PC-3 (cell line): ENCODE results near the gene DAB1.

Experiments
- EZH2phosphoT487 ChIP-seq: fragments of 300-600 bp; sonication (generic); IDR thresholded peaks from 2 replicates; pipeline ENCODE4 v1.6.1; 2018; ENCODE audit warnings: mild to moderate bottlenecking, antibody characterized with exemption, low read length, borderline replicate concordance
- TF ChIP-seq, protein P1 (sequence below): fragments of 300-600 bp; sonication (generic); conservative IDR thresholded peaks from 2 replicates; pipeline ENCODE4 v1.5.1; 2017; ENCODE audit warnings: antibody characterized with exemption, low read depth, mild to moderate bottlenecking, low read length

DNA sequence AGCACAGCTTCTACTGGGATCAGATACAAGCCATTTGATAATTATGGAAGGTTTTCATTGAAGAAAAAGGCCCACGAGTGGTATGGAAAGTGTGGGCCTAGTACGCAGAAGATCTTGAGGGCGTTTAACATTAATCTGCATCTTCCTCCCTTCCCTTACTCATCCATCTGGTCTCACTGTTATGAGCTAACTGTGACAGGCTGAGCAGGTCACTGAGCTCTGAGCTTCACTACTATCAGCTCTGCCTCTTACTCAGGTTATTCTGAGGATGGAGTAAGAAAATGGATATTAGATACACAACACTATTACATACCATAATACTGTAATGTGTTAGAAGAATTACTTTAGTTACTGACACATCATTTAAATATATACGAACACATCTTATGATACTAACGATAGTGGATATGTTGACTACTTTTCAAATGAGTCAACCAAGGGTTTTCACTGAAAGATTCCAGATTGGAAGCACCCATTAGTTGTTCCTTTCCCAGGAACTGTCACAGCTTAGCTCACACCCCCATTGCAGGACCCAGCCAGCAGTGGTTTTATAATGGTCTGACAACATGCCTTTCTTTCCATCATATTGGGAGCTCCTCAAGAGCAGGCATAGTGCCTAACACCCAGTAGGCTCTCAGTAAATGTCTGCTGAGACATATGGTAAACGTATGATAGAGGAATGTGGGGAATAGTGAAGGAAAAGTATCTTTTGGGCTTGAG lies 360.3 kb downstream of the DAB1 start:
- TF ChIP-seq EZH2phosphoT487: no peak
- TF ChIP-seq, protein P1, sequence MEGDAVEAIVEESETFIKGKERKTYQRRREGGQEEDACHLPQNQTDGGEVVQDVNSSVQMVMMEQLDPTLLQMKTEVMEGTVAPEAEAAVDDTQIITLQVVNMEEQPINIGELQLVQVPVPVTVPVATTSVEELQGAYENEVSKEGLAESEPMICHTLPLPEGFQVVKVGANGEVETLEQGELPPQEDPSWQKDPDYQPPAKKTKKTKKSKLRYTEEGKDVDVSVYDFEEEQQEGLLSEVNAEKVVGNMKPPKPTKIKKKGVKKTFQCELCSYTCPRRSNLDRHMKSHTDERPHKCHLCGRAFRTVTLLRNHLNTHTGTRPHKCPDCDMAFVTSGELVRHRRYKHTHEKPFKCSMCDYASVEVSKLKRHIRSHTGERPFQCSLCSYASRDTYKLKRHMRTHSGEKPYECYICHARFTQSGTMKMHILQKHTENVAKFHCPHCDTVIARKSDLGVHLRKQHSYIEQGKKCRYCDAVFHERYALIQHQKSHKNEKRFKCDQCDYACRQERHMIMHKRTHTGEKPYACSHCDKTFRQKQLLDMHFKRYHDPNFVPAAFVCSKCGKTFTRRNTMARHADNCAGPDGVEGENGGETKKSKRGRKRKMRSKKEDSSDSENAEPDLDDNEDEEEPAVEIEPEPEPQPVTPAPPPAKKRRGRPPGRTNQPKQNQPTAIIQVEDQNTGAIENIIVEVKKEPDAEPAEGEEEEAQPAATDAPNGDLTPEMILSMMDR: no peak
